HepG2 (cell line): ENCODE results near the gene NDUFAF8. TPM values are rescaled to one million over a fixed set of nuclear protein-coding genes. Genes with fewer than 3 reads are reported as not detected.

Source experiments
- AKAP8 ChIP-seq: sonication (generic); formaldehyde crosslinking; IDR thresholded peaks from 2 replicates; pipeline ENCODE4 v1.5.1; 2020; ENCODE audit warnings: mild to moderate bottlenecking, missing genetic modification reagents
- ATF7 ChIP-seq, 2 experiments: fragments of 450-650 bp in 1 of 2; sonication (generic) in 1 of 2; formaldehyde crosslinking in 1 of 2; IDR thresholded peaks; 2 replicates each; pipeline versions ENCODE4 v1.4.0 to v1.6.1; 2016 to 2020; ENCODE audit warnings: antibody characterized with exemption in 1 of 2, mild to moderate bottlenecking in 1 of 2, missing genetic modification reagents in 1 of 2
- HMGA1 ChIP-seq: sonication (generic); formaldehyde crosslinking; conservative IDR thresholded peaks from 2 replicates; pipeline ENCODE4 v1.4.0; 2020; ENCODE audit warnings: missing genetic modification reagents
- KDM3A ChIP-seq: IDR thresholded peaks from 2 replicates; pipeline ENCODE4 v1.6.1; 2018; ENCODE audit warnings: low read depth, missing compliant biosample characterization
- MEIS1 ChIP-seq: sonication (generic); formaldehyde crosslinking; IDR thresholded peaks from 2 replicates; pipeline ENCODE4 v1.9.0; 2021; ENCODE audit warnings: mild to moderate bottlenecking, missing genetic modification reagents, moderate library complexity, borderline replicate concordance
- RBAK ChIP-seq: sonication (generic); formaldehyde crosslinking; IDR thresholded peaks from 2 replicates; pipeline ENCODE4 v1.5.1; 2020; ENCODE audit warnings: mild to moderate bottlenecking, missing genetic modification reagents
- RBM22 ChIP-seq: fragments of 200-400 bp; formaldehyde crosslinking; optimal IDR thresholded peaks from 2 replicates; pipeline ENCODE3; 2017; ENCODE audit warnings: mild to moderate bottlenecking, low read length, moderate library complexity
- RORA ChIP-seq: sonication (generic); formaldehyde crosslinking; IDR thresholded peaks from 2 replicates; pipeline ENCODE4 v1.5.0; 2020; ENCODE audit warnings: mild to moderate bottlenecking, missing genetic modification reagents, moderate library complexity
- ZBTB3 ChIP-seq: sonication (generic); formaldehyde crosslinking; IDR thresholded peaks from 2 replicates; pipeline ENCODE4 v1.4.0; 2020; ENCODE audit warnings: low read depth, mild to moderate bottlenecking, moderate library complexity, missing genetic modification reagents, borderline replicate concordance
- ZFY ChIP-seq: sonication (generic); formaldehyde crosslinking; IDR thresholded peaks from 2 replicates; pipeline ENCODE4 v1.4.0; 2020; ENCODE audit warnings: missing genetic modification reagents
- ZKSCAN1 ChIP-seq: fragments of 150-350 bp; IDR thresholded peaks from 2 replicates; pipeline ENCODE4 v1.6.1; 2014; ENCODE audit warnings: low read length
- ZNF138 ChIP-seq: sonication (generic); formaldehyde crosslinking; IDR thresholded peaks from 2 replicates; pipeline ENCODE4 v1.5.0; 2020; ENCODE audit warnings: mild to moderate bottlenecking, low read depth, missing genetic modification reagents
- ZNF343 ChIP-seq: sonication (generic); formaldehyde crosslinking; IDR thresholded peaks from 2 replicates; pipeline ENCODE4 v1.4.0; 2020; ENCODE audit warnings: mild to moderate bottlenecking, missing genetic modification reagents
- ZNF598 ChIP-seq: sonication (generic); formaldehyde crosslinking; IDR thresholded peaks from 2 replicates; pipeline ENCODE4 v1.5.1; 2020; ENCODE audit warnings: mild to moderate bottlenecking, missing genetic modification reagents, borderline replicate concordance
- ZNF703 ChIP-seq: sonication (generic); formaldehyde crosslinking; IDR thresholded peaks from 2 replicates; pipeline ENCODE4 v1.5.1; 2020; ENCODE audit warnings: missing genetic modification reagents, mild to moderate bottlenecking, moderate library complexity, borderline replicate concordance
- ZNF773 ChIP-seq: sonication (generic); formaldehyde crosslinking; IDR thresholded peaks from 2 replicates; pipeline ENCODE4 v1.4.0; 2020; ENCODE audit warnings: missing genetic modification reagents, borderline replicate concordance
- ZZZ3 ChIP-seq: sonication (generic); formaldehyde crosslinking; IDR thresholded peaks from 2 replicates; pipeline ENCODE4 v1.4.0; 2020; ENCODE audit warnings: missing genetic modification reagents, mild to moderate bottlenecking, borderline replicate concordance
- polyA plus RNA-seq, 8 experiments: library from polyadenylated mRNA; depleted of rRNA in 3 of 8; stranded (reverse) in 7 of 8; unstranded in 1 of 8; fragments of >200 nt; fragmentation: Illumina TruSeq in 4 of 8; extraction: Trizol in 4 of 8; gene quantifications; 2 replicates each; pipeline versions ENCODE4 v1.2.1 to v1.2.3, GENCODE V29; 2011 to 2016; ENCODE audit warnings: low read depth in 4 of 8, missing spikeins in 1 of 8, mixed read lengths in 1 of 8; ENCODE audit not compliant: insufficient read depth in 1 of 8
- total RNA-seq, 5 experiments: library from RNA; depleted of rRNA; stranded (reverse); fragments of >200 nt; fragmentation: Illumina TruSeq; extraction: Trizol; gene quantifications; 2 replicates each; pipeline ENCODE4 v1.2.3, GENCODE V29; 2016; ENCODE audit warnings: low read depth in 1 of 5
- TF ChIP-seq, protein P1 (sequence below): sonication (generic); formaldehyde crosslinking; IDR thresholded peaks from 2 replicates; pipeline ENCODE4 v1.4.0; 2020; ENCODE audit warnings: mild to moderate bottlenecking, low read depth, missing genetic modification reagents
- TF ChIP-seq, protein P2 (sequence below): sonication (generic); formaldehyde crosslinking; IDR thresholded peaks from 2 replicates; pipeline ENCODE4 v1.5.0; 2020; ENCODE audit warnings: missing genetic modification reagents, mild to moderate bottlenecking, borderline replicate concordance
- TF ChIP-seq, protein P3 (sequence below): sonication (generic); formaldehyde crosslinking; IDR thresholded peaks from 2 replicates; pipeline ENCODE4 v1.8.1; 2023; ENCODE audit warnings: mild to moderate bottlenecking, missing genetic modification reagents
- TF ChIP-seq, protein P4 (sequence below): sonication (generic); formaldehyde crosslinking; IDR thresholded peaks from 2 replicates; pipeline ENCODE4 v1.4.0; 2020; ENCODE audit warnings: missing genetic modification reagents, borderline replicate concordance
- TF ChIP-seq, protein P5 (sequence below), 2 experiments: fragments of 450-650 bp in 1 of 2; sonication (generic) in 1 of 2; formaldehyde crosslinking; IDR thresholded peaks; 2 replicates each; pipeline versions ENCODE4 v1.5.0 to v1.8.0; 2020 to 2022; ENCODE audit warnings: mild to moderate bottlenecking in 1 of 2, missing genetic modification reagents in 1 of 2

Gene NDUFAF8
- total and polyA plus RNA-seq, 2 of the 13 experiments (the other 11 are each of a cell fraction or from before 2014, with no cell fraction given) = 75.6 to 233 TPM

DNA sequence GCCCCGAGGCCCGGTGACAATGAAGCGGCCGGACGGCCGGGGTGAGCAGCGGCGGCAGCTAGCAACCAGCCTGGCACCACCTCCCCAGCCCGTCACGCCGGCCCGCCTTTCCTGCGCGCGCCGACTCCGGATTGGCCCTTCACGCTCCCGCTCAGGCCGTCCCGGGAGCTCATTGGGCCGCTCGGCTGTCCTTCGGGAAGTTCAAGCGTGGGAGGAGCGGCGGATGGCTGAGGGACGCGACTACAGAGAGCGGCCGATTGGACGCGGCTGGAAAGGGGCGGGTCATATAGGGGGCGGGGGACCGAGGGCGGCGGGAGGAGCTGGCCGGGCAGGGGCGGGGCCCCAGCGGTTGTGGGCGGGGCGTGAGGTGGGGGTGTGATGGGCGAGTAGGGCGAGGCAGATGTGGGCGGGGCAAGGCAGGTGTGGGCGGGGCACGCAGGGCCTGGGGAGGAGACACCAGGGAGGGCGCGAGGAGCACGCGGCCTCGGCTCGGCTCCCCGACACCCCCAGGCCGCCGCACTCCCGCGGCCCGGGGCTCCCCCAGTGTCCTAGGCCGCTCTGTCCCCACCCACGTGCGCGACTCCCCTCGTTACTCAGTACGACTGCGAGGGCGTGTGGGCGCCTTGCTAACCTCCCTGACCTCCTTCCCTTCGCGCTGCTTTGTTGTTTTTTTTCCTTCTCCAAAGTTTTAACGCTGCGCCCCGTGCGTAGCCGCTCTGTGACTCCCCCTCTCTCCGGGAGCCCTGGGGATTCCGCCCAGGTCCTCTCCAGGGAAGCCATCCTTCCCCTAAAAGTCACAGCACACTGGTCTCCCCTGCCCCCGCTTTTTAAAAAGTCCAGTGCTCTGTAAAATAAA lies 16.0 kb upstream of the NDUFAF8 start, which contains the start of gene CEP131 (continued):
- TF ChIP-seq, protein P1, sequence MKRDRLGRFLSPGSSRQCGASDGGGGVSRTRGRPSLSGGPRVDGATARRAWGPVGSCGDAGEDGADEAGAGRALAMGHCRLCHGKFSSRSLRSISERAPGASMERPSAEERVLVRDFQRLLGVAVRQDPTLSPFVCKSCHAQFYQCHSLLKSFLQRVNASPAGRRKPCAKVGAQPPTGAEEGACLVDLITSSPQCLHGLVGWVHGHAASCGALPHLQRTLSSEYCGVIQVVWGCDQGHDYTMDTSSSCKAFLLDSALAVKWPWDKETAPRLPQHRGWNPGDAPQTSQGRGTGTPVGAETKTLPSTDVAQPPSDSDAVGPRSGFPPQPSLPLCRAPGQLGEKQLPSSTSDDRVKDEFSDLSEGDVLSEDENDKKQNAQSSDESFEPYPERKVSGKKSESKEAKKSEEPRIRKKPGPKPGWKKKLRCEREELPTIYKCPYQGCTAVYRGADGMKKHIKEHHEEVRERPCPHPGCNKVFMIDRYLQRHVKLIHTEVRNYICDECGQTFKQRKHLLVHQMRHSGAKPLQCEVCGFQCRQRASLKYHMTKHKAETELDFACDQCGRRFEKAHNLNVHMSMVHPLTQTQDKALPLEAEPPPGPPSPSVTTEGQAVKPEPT = no peak
- TF ChIP-seq, protein P2, sequence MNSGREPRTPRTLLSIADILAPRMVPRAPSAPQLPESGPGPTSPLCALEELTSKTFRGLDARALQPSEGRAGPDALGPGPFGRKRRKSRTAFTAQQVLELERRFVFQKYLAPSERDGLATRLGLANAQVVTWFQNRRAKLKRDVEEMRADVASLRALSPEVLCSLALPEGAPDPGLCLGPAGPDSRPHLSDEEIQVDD (CRISPR knock-in tag) = peak; percentile 59; the same call in 1 of the 2 replicates
- TF ChIP-seq, protein P3, sequence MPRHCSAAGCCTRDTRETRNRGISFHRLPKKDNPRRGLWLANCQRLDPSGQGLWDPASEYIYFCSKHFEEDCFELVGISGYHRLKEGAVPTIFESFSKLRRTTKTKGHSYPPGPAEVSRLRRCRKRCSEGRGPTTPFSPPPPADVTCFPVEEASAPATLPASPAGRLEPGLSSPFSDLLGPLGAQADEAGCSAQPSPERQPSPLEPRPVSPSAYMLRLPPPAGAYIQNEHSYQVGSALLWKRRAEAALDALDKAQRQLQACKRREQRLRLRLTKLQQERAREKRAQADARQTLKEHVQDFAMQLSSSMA (CRISPR knock-in tag) = no peak
- TF ChIP-seq ZBTB3 (CRISPR knock-in tag) = 0 out of 2 replicates have a peak, but pooled peaks have one; percentile 29
- no peak; the same call in 1 of the 2 replicates for TF ChIP-seq ZZZ3 (CRISPR knock-in tag)
- no peak for TF ChIP-seq ZKSCAN1
- peak; percentile 91 for TF ChIP-seq ZFY (CRISPR knock-in tag)
- TF ChIP-seq MEIS1 (CRISPR knock-in tag) = no peak; the same call in none of the 2 replicates
- TF ChIP-seq RBAK (CRISPR knock-in tag) = 0 out of 2 replicates have a peak, but pooled peaks have one; percentile 54
- TF ChIP-seq KDM3A = 0 out of 2 replicates have a peak, but pooled peaks have one; percentile 13
- TF ChIP-seq AKAP8 (CRISPR knock-in tag) = peak; percentile 54; the same call in 1 of the 2 replicates
- no peak for TF ChIP-seq RBM22
- no peak for TF ChIP-seq ATF7 (IDR thresholded peaks at IDR 0.05)
- no peak for TF ChIP-seq ATF7 (CRISPR knock-in tag; IDR thresholded peaks at IDR 0.05)
- no peak for TF ChIP-seq ZNF598 (CRISPR knock-in tag)
- no peak; the same call in 1 of the 2 replicates for TF ChIP-seq ZNF343 (CRISPR knock-in tag)
- no peak for TF ChIP-seq ZNF703 (CRISPR knock-in tag)
- TF ChIP-seq, protein P4, sequence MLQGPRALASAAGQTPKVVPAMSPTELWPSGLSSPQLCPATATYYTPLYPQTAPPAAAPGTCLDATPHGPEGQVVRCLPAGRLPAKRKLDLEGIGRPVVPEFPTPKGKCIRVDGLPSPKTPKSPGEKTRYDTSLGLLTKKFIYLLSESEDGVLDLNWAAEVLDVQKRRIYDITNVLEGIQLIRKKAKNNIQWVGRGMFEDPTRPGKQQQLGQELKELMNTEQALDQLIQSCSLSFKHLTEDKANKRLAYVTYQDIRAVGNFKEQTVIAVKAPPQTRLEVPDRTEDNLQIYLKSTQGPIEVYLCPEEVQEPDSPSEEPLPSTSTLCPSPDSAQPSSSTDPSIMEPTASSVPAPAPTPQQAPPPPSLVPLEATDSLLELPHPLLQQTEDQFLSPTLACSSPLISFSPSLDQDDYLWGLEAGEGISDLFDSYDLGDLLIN (CRISPR knock-in tag) = peak; percentile 53; the same call in 1 of the 2 replicates
- 0 out of 2 replicates have a peak, but pooled peaks have one; percentile 80 for TF ChIP-seq ZNF773 (CRISPR knock-in tag)
- TF ChIP-seq RORA (CRISPR knock-in tag) = no peak
- TF ChIP-seq, protein P5, sequence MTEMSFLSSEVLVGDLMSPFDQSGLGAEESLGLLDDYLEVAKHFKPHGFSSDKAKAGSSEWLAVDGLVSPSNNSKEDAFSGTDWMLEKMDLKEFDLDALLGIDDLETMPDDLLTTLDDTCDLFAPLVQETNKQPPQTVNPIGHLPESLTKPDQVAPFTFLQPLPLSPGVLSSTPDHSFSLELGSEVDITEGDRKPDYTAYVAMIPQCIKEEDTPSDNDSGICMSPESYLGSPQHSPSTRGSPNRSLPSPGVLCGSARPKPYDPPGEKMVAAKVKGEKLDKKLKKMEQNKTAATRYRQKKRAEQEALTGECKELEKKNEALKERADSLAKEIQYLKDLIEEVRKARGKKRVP (CRISPR knock-in tag; IDR thresholded peaks at IDR 0.05) = no peak
- TF ChIP-seq ZNF138 (CRISPR knock-in tag) = no peak
- no peak for TF ChIP-seq HMGA1 (CRISPR knock-in tag)
